ENCODE results near the gene MDGA2.

MDGA2 gene

DNA sequence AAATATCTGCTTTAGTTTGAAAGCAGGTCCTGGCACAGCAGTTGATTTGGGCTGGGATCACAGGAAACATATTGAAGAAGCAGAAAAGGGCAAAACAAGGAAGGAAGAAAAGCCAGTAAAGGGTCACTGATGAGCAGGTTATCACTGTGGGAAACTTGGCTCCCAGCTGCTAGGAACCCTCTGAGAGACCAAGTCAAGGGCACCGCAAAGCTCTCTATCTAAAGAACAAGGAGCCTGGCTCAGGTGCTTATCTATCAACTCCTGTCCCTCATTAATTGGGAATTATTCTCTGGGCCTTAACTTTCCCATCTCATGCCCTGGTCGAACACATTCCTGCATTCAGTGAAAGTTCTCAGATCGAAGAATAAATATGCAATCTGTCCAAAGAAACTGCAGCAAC, 572.9 kb downstream of the MDGA2 start:
- TF ChIP-seq, protein P1, sequence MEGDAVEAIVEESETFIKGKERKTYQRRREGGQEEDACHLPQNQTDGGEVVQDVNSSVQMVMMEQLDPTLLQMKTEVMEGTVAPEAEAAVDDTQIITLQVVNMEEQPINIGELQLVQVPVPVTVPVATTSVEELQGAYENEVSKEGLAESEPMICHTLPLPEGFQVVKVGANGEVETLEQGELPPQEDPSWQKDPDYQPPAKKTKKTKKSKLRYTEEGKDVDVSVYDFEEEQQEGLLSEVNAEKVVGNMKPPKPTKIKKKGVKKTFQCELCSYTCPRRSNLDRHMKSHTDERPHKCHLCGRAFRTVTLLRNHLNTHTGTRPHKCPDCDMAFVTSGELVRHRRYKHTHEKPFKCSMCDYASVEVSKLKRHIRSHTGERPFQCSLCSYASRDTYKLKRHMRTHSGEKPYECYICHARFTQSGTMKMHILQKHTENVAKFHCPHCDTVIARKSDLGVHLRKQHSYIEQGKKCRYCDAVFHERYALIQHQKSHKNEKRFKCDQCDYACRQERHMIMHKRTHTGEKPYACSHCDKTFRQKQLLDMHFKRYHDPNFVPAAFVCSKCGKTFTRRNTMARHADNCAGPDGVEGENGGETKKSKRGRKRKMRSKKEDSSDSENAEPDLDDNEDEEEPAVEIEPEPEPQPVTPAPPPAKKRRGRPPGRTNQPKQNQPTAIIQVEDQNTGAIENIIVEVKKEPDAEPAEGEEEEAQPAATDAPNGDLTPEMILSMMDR (IDR thresholded peaks at IDR 0.05; ENCODE audit: low read depth, low read length, missing control alignments): no peak
- DNase-seq (ENCODE audit: low read depth): no peak
- in situ Hi-C loops (cut with HindIII; ENCODE audit: low sequenced_read_pairs): no loop called here
- H3K4me3 ChIP-seq (ENCODE audit: low read depth, low read length): no peak overlapping the region

DNA sequence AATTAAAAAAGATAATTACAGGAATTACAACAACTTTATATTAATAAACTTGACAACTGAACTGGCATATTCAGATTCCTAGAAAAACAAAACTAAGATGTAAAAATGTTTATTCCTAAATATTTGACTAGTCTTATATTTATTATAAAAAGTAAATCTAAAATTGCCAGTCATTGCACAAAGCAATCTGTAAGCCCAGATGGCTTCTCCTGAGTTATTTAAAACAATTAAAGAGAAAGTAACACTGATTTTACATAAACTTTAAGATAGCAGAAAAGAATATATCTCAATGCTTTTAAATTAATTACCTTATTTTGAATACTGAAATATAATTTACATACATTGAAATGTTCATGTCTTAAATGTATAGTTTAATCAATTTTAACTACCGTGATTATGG, 589.7 kb downstream of the MDGA2 start:
- no peak overlapping the region for H3K4me3 ChIP-seq (ENCODE audit: low read depth, low read length)
- TF ChIP-seq, protein P1 (IDR thresholded peaks at IDR 0.05; ENCODE audit: low read depth, low read length, missing control alignments): no peak
- DNase-seq (ENCODE audit: low read depth): no peak
- in situ Hi-C loops (cut with HindIII; ENCODE audit: low sequenced_read_pairs): no loop called here

DNA sequence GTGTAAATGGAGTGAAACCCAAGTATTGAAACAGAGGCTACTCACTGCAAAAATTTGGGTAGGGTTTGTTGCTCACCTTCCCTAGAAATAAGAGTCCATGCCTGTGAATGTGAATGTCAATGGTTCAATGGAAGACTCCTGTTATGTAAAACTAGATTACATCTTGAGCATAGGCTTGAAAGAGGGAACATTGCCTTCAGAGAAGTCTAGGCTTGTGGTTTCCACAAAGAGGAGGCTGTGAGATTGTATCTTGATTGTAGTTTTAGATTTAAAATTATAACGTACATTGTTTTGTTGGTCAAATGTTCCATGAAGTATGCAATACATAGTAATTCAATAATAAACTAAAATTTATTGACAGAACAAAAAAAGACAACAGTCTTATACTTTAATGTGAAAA, 610.1 kb downstream of the MDGA2 start:
- in situ Hi-C loops (cut with HindIII; ENCODE audit: low sequenced_read_pairs): no loop called here
- no peak for DNase-seq (ENCODE audit: low read depth)
- no peak overlapping the region for H3K4me3 ChIP-seq (ENCODE audit: low read depth, low read length)
- TF ChIP-seq, protein P1 (IDR thresholded peaks at IDR 0.05; ENCODE audit: low read depth, low read length, missing control alignments): no peak

DNA sequence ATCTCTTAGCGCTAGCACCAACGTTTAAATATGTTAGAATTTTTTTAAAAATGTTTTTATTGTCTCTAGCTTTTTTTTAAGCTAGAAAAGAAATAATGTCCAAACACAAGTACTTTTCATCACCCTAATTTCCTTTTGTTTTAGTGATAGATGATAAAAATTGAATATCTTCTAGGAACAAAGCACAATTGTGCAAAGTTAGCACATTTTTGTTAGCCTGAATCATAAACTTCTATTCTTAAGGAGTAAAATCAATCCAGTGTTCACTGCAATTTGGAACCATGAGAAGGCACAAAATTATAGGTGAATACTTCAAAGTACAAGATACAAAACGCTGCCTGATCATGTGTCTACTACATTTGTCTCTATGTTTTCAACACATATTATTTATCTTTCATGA, 615.4 kb downstream of the MDGA2 start:
- in situ Hi-C loops (cut with HindIII; ENCODE audit: low sequenced_read_pairs): no loop called here
- TF ChIP-seq, protein P1 (IDR thresholded peaks at IDR 0.05; ENCODE audit: low read depth, low read length, missing control alignments): no peak
- no peak for DNase-seq (ENCODE audit: low read depth)

DNA sequence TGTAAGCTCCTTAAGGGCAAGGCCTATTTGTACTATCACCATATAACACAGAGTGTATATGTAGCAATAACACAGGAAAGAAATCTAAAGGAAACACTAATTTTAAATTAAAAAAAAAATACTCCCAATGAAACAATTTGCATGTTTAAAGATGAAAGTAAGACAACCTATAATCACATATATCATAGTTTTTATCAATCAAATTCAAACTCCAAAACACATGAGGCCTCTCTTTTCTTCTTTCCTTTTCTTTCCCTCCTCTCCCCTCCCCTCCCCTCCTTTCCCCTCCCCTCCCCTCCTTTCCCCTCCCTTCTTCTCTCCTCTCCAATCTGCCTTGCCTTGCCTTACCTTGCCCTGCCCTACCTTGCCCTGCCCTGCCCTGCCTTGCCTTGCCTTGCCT, 618.0 kb downstream of the MDGA2 start:
- no peak for DNase-seq (ENCODE audit: low read depth)
- H3K4me3 ChIP-seq (ENCODE audit: low read depth, low read length): no peak overlapping the region
- TF ChIP-seq, protein P1 (IDR thresholded peaks at IDR 0.05; ENCODE audit: low read depth, low read length, missing control alignments): no peak
- in situ Hi-C loops (cut with HindIII; ENCODE audit: low sequenced_read_pairs): no loop called here

More for the DNA sequence above, 615.4 kb downstream of the MDGA2 start:
- H3K4me3 ChIP-seq (ENCODE audit: low read depth, low read length): no peak overlapping the region

DNA sequence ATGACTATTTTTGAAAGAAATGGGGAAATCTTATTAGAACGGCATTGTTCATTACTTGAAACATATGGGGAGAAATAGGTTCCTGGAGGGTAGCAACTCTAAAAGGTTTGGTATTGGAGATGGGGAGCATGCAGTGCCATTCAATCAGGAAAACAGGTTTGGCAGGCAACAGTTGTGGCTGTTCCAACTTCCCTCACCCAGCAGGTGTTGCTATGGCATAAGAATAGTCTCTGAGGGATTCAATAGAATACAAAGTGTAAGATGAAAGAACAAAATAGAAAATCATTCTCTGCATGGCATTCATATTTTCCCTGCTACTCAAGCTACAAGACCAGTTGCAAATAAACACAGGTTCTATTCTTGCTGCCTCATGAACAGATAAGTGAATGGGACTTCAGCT, 630.6 kb downstream of the MDGA2 start:
- in situ Hi-C loops (cut with HindIII; ENCODE audit: low sequenced_read_pairs): no loop called here
- DNase-seq (ENCODE audit: low read depth): no peak
- TF ChIP-seq, protein P1 (IDR thresholded peaks at IDR 0.05; ENCODE audit: low read depth, low read length, missing control alignments): no peak
- H3K4me3 ChIP-seq (ENCODE audit: low read depth, low read length): no peak overlapping the region

DNA sequence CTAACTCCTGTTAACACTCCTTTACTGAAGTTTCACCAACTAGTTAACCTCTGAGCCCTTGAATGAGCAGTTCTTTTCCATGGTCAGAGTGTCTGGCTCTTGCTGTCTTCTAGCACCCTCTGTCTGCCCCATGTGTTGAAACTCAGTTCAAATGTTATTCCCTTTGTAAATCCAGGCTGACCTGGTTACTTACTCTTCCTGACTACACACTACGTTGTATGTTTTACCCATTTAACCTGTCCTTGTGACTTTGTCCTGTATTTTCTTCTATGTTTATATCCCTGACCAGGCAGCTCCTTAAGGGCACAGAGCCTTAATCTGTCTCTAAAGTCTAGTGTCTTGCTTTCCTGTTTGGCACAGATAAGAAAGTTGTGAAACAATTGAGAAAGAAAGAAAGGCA, 634.9 kb downstream of the MDGA2 start:
- in situ Hi-C loops (cut with HindIII; ENCODE audit: low sequenced_read_pairs): no loop called here
- H3K4me3 ChIP-seq (ENCODE audit: low read depth, low read length): no peak overlapping the region
- no peak for DNase-seq (ENCODE audit: low read depth)
- TF ChIP-seq, protein P1 (IDR thresholded peaks at IDR 0.05; ENCODE audit: low read depth, low read length, missing control alignments): peak; percentile 7
